ES-I3 (cell line): ENCODE measurements around the gene CTNNA2.
A peak's percentile ranks its signal among the peaks of the same experiment; 100 is the strongest.

Experiments
- H3K36me3 ChIP-seq: 2 replicates; pipeline ENCODE4 v1.6.1; 2013; ENCODE audit warnings: mild to moderate bottlenecking, low read length, control low read depth, moderate library complexity; ENCODE audit not compliant: insufficient read depth
- H3K4me1 ChIP-seq: 2 replicates; pipeline ENCODE4 v1.6.1; 2013; ENCODE audit warnings: mild to moderate bottlenecking, control low read depth, low read length; ENCODE audit not compliant: insufficient read depth
- H3K9ac ChIP-seq: 2 replicates; pipeline ENCODE4 v1.6.1; 2013; ENCODE audit warnings: low read depth, mild to moderate bottlenecking, low read length, moderate library complexity
- H3K9me3 ChIP-seq: 2 replicates; pipeline ENCODE4 v1.6.1; 2013; ENCODE audit warnings: mild to moderate bottlenecking, low read length, moderate library complexity; ENCODE audit not compliant: control insufficient read depth, insufficient read depth

Gene CTNNA2

GRCh38 chr2:79799729-79800128 lies 286.9 kb downstream of the CTNNA2 start:
- peaks cover 5% of the 10 kb centered on the region for H3K9me3 ChIP-seq
- no peak overlapping the region for H3K9ac ChIP-seq
- no peaks in the 10 kb centered on the region for H3K4me1 ChIP-seq
- H3K36me3 ChIP-seq: no peaks in the 10 kb centered on the region

- Histone ChIP-seq H3K4me1 (no peaks in the 10 kb centered on the region), H3K9ac (no peak overlapping the region), H3K36me3 (no peaks in the 10 kb centered on the region), H3K9me3 (peaks cover 5% of the 10 kb centered on the region)
These were observed 288.2 kb downstream of the CTNNA2 start for GRCh38 chr2:79801082-79801481.

GRCh38 chr2:79817288-79817687 lies 304.4 kb downstream of the CTNNA2 start:
- Histone ChIP-seq H3K9me3 (no peaks in the 10 kb centered on the region), H3K36me3 (no peaks in the 10 kb centered on the region), H3K9ac (no peak overlapping the region), H3K4me1 (no peaks in the 10 kb centered on the region)

- H3K9ac ChIP-seq: no peak overlapping the region
- no peaks in the 10 kb centered on the region for H3K4me1 ChIP-seq
- no peaks in the 10 kb centered on the region for H3K36me3 ChIP-seq
- no peaks in the 10 kb centered on the region for H3K9me3 ChIP-seq
These were observed 307.4 kb downstream of the CTNNA2 start for GRCh38 chr2:79820281-79820680.

- H3K9me3 ChIP-seq: no peaks in the 10 kb centered on the region
- no peaks in the 10 kb centered on the region for H3K36me3 ChIP-seq
- no peaks in the 10 kb centered on the region for H3K4me1 ChIP-seq
- no peak overlapping the region for H3K9ac ChIP-seq
These were observed 309.3 kb downstream of the CTNNA2 start for GRCh38 chr2:79822136-79822535.

GRCh38 chr2:79824086-79824786 lies 311.4 kb downstream of the CTNNA2 start:
- Histone ChIP-seq H3K9me3 (no peaks in the 10 kb centered on the region), H3K36me3 (no peaks in the 10 kb centered on the region), H3K4me1 (peaks cover 11% of the 10 kb centered on the region; the same call in 1 of the 2 replicates), H3K9ac (no peak overlapping the region)

GRCh38 chr2:79827881-79828280 lies 315.0 kb downstream of the CTNNA2 start:
- Histone ChIP-seq H3K9ac (no peak overlapping the region), H3K9me3 (no peaks in the 10 kb centered on the region), H3K36me3 (no peaks in the 10 kb centered on the region), H3K4me1 (peaks cover 26% of the 10 kb centered on the region)

GRCh38 chr2:79830501-79830900 lies 317.6 kb downstream of the CTNNA2 start:
- H3K9ac ChIP-seq: no peak overlapping the region
- H3K36me3 ChIP-seq: no peaks in the 10 kb centered on the region
- peaks cover 40% of the 10 kb centered on the region for H3K4me1 ChIP-seq
- H3K9me3 ChIP-seq: no peaks in the 10 kb centered on the region

- Histone ChIP-seq H3K4me1 (peaks cover 40% of the 10 kb centered on the region), H3K9me3 (no peaks in the 10 kb centered on the region), H3K9ac (no peak overlapping the region; the same call in 1 of the 2 replicates), H3K36me3 (no peaks in the 10 kb centered on the region)
These were observed 319.1 kb downstream of the CTNNA2 start for GRCh38 chr2:79831961-79832360.

- H3K36me3 ChIP-seq: no peaks in the 10 kb centered on the region
- H3K9me3 ChIP-seq: no peaks in the 10 kb centered on the region
- H3K4me1 ChIP-seq: peaks cover 40% of the 10 kb centered on the region
- peak overlapping the region; percentile 10; the same call in 1 of the 2 replicates for H3K9ac ChIP-seq
These were observed 319.8 kb downstream of the CTNNA2 start for GRCh38 chr2:79832511-79833234.

GRCh38 chr2:79833235-79833878 lies 320.5 kb downstream of the CTNNA2 start:
- no peaks in the 10 kb centered on the region for H3K36me3 ChIP-seq
- H3K9me3 ChIP-seq: no peaks in the 10 kb centered on the region
- peaks cover 36% of the 10 kb centered on the region for H3K4me1 ChIP-seq
- peak overlapping the region; percentile 10; the same call in 1 of the 2 replicates for H3K9ac ChIP-seq

- Histone ChIP-seq H3K36me3 (no peaks in the 10 kb centered on the region), H3K9ac (no peak overlapping the region), H3K9me3 (no peaks in the 10 kb centered on the region), H3K4me1 (peaks cover 29% of the 10 kb centered on the region)
These were observed 323.1 kb downstream of the CTNNA2 start for GRCh38 chr2:79835911-79836310.

- peaks cover 16% of the 10 kb centered on the region for H3K4me1 ChIP-seq
- H3K36me3 ChIP-seq: no peaks in the 10 kb centered on the region
- no peak overlapping the region for H3K9ac ChIP-seq
- no peaks in the 10 kb centered on the region for H3K9me3 ChIP-seq
These were observed 331.2 kb downstream of the CTNNA2 start for GRCh38 chr2:79844011-79844410.

- H3K36me3 ChIP-seq: no peaks in the 10 kb centered on the region
- peaks cover 9% of the 10 kb centered on the region; the same call in 1 of the 2 replicates for H3K4me1 ChIP-seq
- H3K9me3 ChIP-seq: no peaks in the 10 kb centered on the region
- H3K9ac ChIP-seq: no peak overlapping the region
These were observed 334.0 kb downstream of the CTNNA2 start for GRCh38 chr2:79846878-79847277.

GRCh38 chr2:79849241-79849640 lies 336.4 kb downstream of the CTNNA2 start:
- Histone ChIP-seq H3K9me3 (no peaks in the 10 kb centered on the region), H3K9ac (no peak overlapping the region), H3K4me1 (no peaks in the 10 kb centered on the region)

More at GRCh38 chr2:79849241-79849640, 336.4 kb downstream of the CTNNA2 start:
- H3K36me3 ChIP-seq: no peaks in the 10 kb centered on the region
